ENCODE measurements around the gene RXFP1.

The RXFP1 gene

GRCh38 chr4:158621729-158622128 lies 100.0 kb downstream of the RXFP1 start:
- Histone ChIP-seq H3K36me3 (ENCODE audit: insufficient read depth, low read depth, low read length) (no peaks in the 10 kb centered on the region), H3K9ac (ENCODE audit: low read depth, low read length) (no peak overlapping the region), H3K9me3 (ENCODE audit: insufficient read depth, low read depth, low read length) (no peaks in the 10 kb centered on the region), H3K27me3 (ENCODE audit: insufficient read depth, low read length) (no peaks in the 10 kb centered on the region), H3K4me3 (ENCODE audit: low read length) (no peak overlapping the region), H3K27ac (ENCODE audit: low read length) (no peak overlapping the region), H3K4me1 (ENCODE audit: insufficient read depth, low read length) (peaks cover 4% of the 10 kb centered on the region; the same call in 1 of the 2 replicates)

GRCh38 chr4:158622251-158622650 lies 100.6 kb downstream of the RXFP1 start:
- Histone ChIP-seq H3K36me3 (ENCODE audit: insufficient read depth, low read depth, low read length) (no peaks in the 10 kb centered on the region), H3K27me3 (ENCODE audit: insufficient read depth, low read length) (no peaks in the 10 kb centered on the region), H3K9me3 (ENCODE audit: insufficient read depth, low read depth, low read length) (no peaks in the 10 kb centered on the region), H3K27ac (ENCODE audit: low read length) (no peak overlapping the region), H3K4me3 (ENCODE audit: low read length) (no peak overlapping the region), H3K4me1 (ENCODE audit: insufficient read depth, low read length) (peaks cover 4% of the 10 kb centered on the region; the same call in 1 of the 2 replicates), H3K9ac (ENCODE audit: low read depth, low read length) (no peak overlapping the region)

GRCh38 chr4:158624889-158625478 lies 103.3 kb downstream of the RXFP1 start:
- H3K9ac ChIP-seq (ENCODE audit: low read depth, low read length), result no peak overlapping the region

DNA sequence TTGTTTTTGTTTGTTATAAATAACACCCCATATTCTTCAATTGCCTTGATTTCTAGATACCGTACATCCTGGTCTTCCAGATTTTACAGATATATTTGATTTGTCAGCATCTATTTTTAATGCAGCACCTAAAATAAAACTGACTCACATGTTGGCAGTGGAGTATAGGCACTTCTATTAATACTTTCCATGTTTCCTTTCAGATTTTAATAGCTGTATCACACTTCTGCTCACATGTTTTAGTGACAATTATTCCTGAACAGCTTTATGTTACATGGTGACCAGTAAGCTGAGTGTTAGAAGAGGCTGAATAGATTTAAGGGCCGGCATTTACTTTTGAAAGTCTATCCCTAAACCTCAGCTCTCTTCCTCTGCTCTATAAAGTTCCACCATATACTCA lies 103.9 kb downstream of the RXFP1 start:
- no peak overlapping the region for H3K4me3 ChIP-seq (ENCODE audit: low read length)
- no peak overlapping the region for H3K27ac ChIP-seq (ENCODE audit: low read length)
- no peaks in the 10 kb centered on the region for H3K27me3 ChIP-seq (ENCODE audit: insufficient read depth, low read length)
- no peaks in the 10 kb centered on the region for H3K36me3 ChIP-seq (ENCODE audit: insufficient read depth, low read depth, low read length)
- peaks cover 4% of the 10 kb centered on the region; the same call in 1 of the 2 replicates for H3K4me1 ChIP-seq (ENCODE audit: insufficient read depth, low read length)
- no peak overlapping the region for H3K9ac ChIP-seq (ENCODE audit: low read depth, low read length)
- no peaks in the 10 kb centered on the region for H3K9me3 ChIP-seq (ENCODE audit: insufficient read depth, low read depth, low read length)

More at GRCh38 chr4:158624889-158625478, 103.3 kb downstream of the RXFP1 start:
- H3K36me3 ChIP-seq (ENCODE audit: insufficient read depth, low read depth, low read length), result no peaks in the 10 kb centered on the region
- H3K4me3 ChIP-seq (ENCODE audit: low read length), result no peak overlapping the region
- peaks cover 4% of the 10 kb centered on the region; the same call in 1 of the 2 replicates for H3K4me1 ChIP-seq (ENCODE audit: insufficient read depth, low read length)
- no peak overlapping the region for H3K27ac ChIP-seq (ENCODE audit: low read length)
- H3K27me3 ChIP-seq (ENCODE audit: insufficient read depth, low read length), result no peaks in the 10 kb centered on the region
- no peaks in the 10 kb centered on the region for H3K9me3 ChIP-seq (ENCODE audit: insufficient read depth, low read depth, low read length)

DNA sequence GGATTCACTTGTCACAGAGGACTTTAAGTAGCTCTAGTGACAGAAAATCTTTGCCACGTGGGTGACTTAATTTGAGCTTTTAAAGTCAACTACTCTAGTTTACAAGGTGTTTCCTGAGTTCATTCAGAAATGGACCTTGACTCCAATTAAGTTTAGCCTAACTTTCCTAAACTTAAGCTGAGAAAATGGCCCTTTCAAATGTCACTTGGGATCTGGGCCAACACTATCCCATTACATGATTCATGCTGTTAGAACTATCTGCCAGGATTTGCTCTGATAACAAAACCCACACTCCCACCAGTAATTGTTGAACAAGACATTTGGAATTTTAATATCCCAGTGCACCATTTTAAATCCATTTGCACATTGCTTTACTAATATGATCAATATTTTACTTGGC lies 109.2 kb downstream of the RXFP1 start:
- no peaks in the 10 kb centered on the region for H3K36me3 ChIP-seq (ENCODE audit: insufficient read depth, low read depth, low read length)
- H3K9ac ChIP-seq (ENCODE audit: low read depth, low read length), result no peak overlapping the region
- H3K27ac ChIP-seq (ENCODE audit: low read length), result no peak overlapping the region
- no peaks in the 10 kb centered on the region for H3K9me3 ChIP-seq (ENCODE audit: insufficient read depth, low read depth, low read length)
- H3K27me3 ChIP-seq (ENCODE audit: insufficient read depth, low read length), result no peaks in the 10 kb centered on the region
- no peaks in the 10 kb centered on the region for H3K4me1 ChIP-seq (ENCODE audit: insufficient read depth, low read length)
- no peak overlapping the region for H3K4me3 ChIP-seq (ENCODE audit: low read length)

- Histone ChIP-seq H3K27me3 (ENCODE audit: insufficient read depth, low read length) (no peaks in the 10 kb centered on the region), H3K9me3 (ENCODE audit: insufficient read depth, low read depth, low read length) (no peaks in the 10 kb centered on the region), H3K4me1 (ENCODE audit: insufficient read depth, low read length) (no peaks in the 10 kb centered on the region), H3K4me3 (ENCODE audit: low read length) (no peak overlapping the region), H3K9ac (ENCODE audit: low read depth, low read length) (no peak overlapping the region), H3K36me3 (ENCODE audit: insufficient read depth, low read depth, low read length) (no peaks in the 10 kb centered on the region), H3K27ac (ENCODE audit: low read length) (no peak overlapping the region)
Measured at GRCh38 chr4:158636619-158637018, 114.9 kb downstream of the RXFP1 start.

GRCh38 chr4:158644356-158644755 lies 122.7 kb downstream of the RXFP1 start:
- Histone ChIP-seq H3K9ac (ENCODE audit: low read depth, low read length) (no peak overlapping the region), H3K27ac (ENCODE audit: low read length) (no peak overlapping the region), H3K4me1 (ENCODE audit: insufficient read depth, low read length) (no peaks in the 10 kb centered on the region), H3K27me3 (ENCODE audit: insufficient read depth, low read length) (no peaks in the 10 kb centered on the region), H3K36me3 (ENCODE audit: insufficient read depth, low read depth, low read length) (no peaks in the 10 kb centered on the region), H3K9me3 (ENCODE audit: insufficient read depth, low read depth, low read length) (no peaks in the 10 kb centered on the region), H3K4me3 (ENCODE audit: low read length) (no peak overlapping the region)

DNA sequence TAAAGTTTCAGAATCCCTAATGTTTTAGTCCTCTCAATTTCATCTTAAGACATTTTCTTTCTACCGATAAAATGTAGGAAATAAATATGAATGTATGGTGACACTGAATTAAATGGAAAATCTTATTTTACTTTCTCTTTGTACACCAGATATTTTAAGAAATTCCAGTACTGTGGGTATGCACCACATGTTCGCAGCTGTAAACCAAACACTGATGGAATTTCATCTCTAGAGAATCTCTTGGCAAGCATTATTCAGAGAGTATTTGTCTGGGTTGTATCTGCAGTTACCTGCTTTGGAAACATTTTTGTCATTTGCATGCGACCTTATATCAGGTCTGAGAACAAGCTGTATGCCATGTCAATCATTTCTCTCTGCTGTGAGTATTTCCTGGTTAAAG lies 123.1 kb downstream of the RXFP1 start:
- Histone ChIP-seq H3K4me3 (ENCODE audit: low read length) (no peak overlapping the region), H3K27me3 (ENCODE audit: insufficient read depth, low read length) (no peaks in the 10 kb centered on the region), H3K9ac (ENCODE audit: low read depth, low read length) (no peak overlapping the region), H3K9me3 (ENCODE audit: insufficient read depth, low read depth, low read length) (no peaks in the 10 kb centered on the region), H3K27ac (ENCODE audit: low read length) (no peak overlapping the region), H3K4me1 (ENCODE audit: insufficient read depth, low read length) (no peaks in the 10 kb centered on the region), H3K36me3 (ENCODE audit: insufficient read depth, low read depth, low read length) (no peaks in the 10 kb centered on the region)

DNA sequence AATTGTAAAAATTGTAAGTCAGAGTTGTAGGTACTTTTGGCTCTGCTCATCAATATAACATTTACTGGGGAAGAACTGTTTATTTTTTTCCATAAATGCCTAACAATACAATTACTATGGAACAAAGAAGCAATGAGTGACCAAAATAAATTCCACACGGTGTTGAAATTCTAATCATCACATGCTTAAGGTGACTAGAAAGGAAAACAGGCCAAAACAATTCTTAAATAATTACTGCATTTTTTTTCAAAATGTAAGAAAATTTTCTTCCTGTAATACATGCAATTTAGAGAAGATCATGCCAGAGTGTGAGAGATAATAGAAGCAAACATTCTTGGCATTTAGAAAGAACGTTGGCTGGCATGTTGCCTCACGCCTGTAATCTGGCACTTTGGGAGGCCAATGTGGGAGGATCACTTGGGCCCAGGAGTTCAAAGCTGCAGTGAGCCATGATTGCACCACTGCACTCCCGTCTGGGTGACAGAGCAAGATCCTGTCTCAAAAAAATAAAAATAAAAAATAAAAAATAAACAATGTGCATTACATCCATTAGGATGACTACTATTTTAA lies 127.5 kb downstream of the RXFP1 start:
- Histone ChIP-seq H3K9ac (ENCODE audit: low read depth, low read length) (no peak overlapping the region), H3K9me3 (ENCODE audit: insufficient read depth, low read depth, low read length) (no peaks in the 10 kb centered on the region), H3K36me3 (ENCODE audit: insufficient read depth, low read depth, low read length) (no peaks in the 10 kb centered on the region), H3K4me3 (ENCODE audit: low read length) (no peak overlapping the region), H3K27me3 (ENCODE audit: insufficient read depth, low read length) (no peaks in the 10 kb centered on the region), H3K4me1 (ENCODE audit: insufficient read depth, low read length) (no peaks in the 10 kb centered on the region), H3K27ac (ENCODE audit: low read length) (no peak overlapping the region)

GRCh38 chr4:158652920-158653319 lies 131.2 kb downstream of the RXFP1 start:
- H3K36me3 ChIP-seq (ENCODE audit: insufficient read depth, low read depth, low read length), result no peaks in the 10 kb centered on the region
- H3K4me1 ChIP-seq (ENCODE audit: insufficient read depth, low read length), result peaks cover 3% of the 10 kb centered on the region; the same call in 1 of the 2 replicates
- no peak overlapping the region for H3K9ac ChIP-seq (ENCODE audit: low read depth, low read length)
- no peak overlapping the region for H3K4me3 ChIP-seq (ENCODE audit: low read length)
- H3K27me3 ChIP-seq (ENCODE audit: insufficient read depth, low read length), result no peaks in the 10 kb centered on the region
- H3K27ac ChIP-seq (ENCODE audit: low read length), result no peak overlapping the region
- no peaks in the 10 kb centered on the region for H3K9me3 ChIP-seq (ENCODE audit: insufficient read depth, low read depth, low read length)

DNA sequence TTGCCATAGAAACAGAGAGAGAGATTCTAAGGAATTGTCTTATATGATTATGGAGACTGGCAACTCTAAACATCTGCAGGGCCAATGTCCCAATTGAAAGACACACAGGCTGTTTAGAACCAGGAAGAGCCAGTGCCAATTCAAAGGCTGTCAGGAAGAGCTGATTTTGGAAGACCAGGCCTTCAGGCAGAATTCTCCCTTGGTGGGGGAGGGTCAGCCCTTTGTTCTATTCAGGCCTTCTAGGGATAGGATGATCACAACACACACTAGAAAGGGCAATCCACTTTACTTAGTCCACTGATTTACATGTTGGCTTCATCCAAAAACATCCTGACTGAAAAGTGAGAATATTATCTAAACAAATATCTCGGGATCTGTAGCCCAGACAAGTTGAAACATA lies 134.8 kb downstream of the RXFP1 start:
- Histone ChIP-seq H3K9me3 (ENCODE audit: insufficient read depth, low read depth, low read length) (no peaks in the 10 kb centered on the region), H3K36me3 (ENCODE audit: insufficient read depth, low read depth, low read length) (no peaks in the 10 kb centered on the region), H3K9ac (ENCODE audit: low read depth, low read length) (no peak overlapping the region), H3K27me3 (ENCODE audit: insufficient read depth, low read length) (no peaks in the 10 kb centered on the region), H3K4me1 (ENCODE audit: insufficient read depth, low read length) (peaks cover 3% of the 10 kb centered on the region; the same call in 1 of the 2 replicates), H3K4me3 (ENCODE audit: low read length) (no peak overlapping the region), H3K27ac (ENCODE audit: low read length) (no peak overlapping the region)

DNA sequence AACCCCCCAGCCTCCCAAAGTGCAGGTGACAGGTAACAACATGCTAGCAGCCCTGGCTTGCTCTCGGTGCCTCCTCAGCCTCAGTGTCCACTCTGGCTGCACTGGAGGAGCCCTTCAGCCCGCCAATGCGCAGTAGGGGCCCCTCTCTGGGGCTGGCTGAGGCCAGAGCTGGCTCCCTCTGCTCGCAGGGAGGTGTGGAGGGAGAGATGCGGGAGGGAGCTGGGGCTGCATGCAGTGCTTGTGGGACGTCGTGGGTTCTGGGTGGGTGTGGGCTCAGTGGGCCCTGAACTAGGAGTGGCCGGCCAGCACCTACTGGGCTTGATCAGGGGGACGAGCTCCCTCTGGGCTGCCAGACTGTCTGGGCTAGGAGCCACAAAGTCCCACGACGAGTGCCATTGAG lies 135.6 kb downstream of the RXFP1 start:
- no peaks in the 10 kb centered on the region for H3K36me3 ChIP-seq (ENCODE audit: insufficient read depth, low read depth, low read length)
- H3K4me1 ChIP-seq (ENCODE audit: insufficient read depth, low read length), result peaks cover 3% of the 10 kb centered on the region; the same call in 1 of the 2 replicates
- no peaks in the 10 kb centered on the region for H3K27me3 ChIP-seq (ENCODE audit: insufficient read depth, low read length)
- H3K9ac ChIP-seq (ENCODE audit: low read depth, low read length), result no peak overlapping the region
- no peak overlapping the region for H3K27ac ChIP-seq (ENCODE audit: low read length)
- H3K4me3 ChIP-seq (ENCODE audit: low read length), result no peak overlapping the region
- H3K9me3 ChIP-seq (ENCODE audit: insufficient read depth, low read depth, low read length), result no peaks in the 10 kb centered on the region
